ENCODE results near the gene ESRRA. TPM values are rescaled to one million over a fixed set of nuclear protein-coding genes. Genes with fewer than 3 reads are reported as not detected.

Gene ESRRA
- total and polyA plus RNA-seq, 2 of the 13 experiments (the other 11 are each of a cell fraction or from before 2014, with no cell fraction given) = 18.1 to 36.3 TPM

DNA sequence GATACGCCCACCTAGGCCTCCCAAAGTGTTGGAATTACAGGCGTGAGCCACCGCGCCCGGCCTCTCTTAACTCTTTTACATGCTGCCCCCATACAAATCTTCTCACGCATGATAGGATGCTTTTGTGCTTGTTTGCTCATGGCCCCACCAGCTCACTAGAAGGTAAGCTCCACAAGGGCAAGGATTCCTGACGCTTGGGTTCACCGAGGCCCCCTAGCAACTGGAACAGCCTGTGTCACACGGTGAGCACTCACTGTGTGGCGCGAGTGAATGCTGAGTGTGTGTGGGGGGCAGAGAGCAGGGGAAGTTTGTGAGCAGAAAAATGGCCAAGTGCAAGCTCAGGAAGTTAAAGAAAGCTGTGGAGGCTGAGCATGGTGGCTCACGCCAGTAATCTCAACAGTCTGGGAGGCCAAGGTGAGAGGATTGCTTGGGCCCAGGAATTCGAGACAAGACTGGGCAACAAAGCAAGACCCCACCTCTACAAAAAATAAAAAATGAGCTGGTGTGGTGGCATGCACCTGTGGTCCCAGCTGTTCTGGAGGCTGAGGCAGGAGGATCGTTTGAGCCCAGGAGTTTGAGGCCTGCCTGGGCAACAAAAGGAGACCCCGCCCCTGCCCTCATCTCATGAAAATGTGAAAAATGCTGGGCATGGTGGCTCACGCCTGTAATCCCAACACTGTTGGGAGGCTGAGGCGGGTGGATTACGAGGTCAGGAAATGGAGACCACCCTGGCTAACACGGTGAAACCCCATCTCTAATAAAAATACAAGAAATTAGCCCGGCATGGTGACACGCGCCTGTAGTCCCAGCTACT lies 23.2 kb upstream of the ESRRA start:
- Histone ChIP-seq H3K4me1 (ENCODE audit: insufficient read depth, low read length) (peaks cover 15% of the 10 kb centered on the region; the same call in 1 of the 2 replicates), H2AFZ (ENCODE audit: low read length) (no peak overlapping the region), H4K20me1 (ENCODE audit: insufficient read depth, low read length) (no peaks in the 10 kb centered on the region), H3K9ac (ENCODE audit: insufficient read depth, low read depth, low read length) (no peak overlapping the region), H3K27me3 (ENCODE audit: control insufficient read depth in 1 of 2, insufficient read depth in 2 of 2, low read length in 2 of 2) (no peaks in the 10 kb centered on the region; a peak in 1 of 5 replicates), H3K27ac (ENCODE audit: extremely low read length, insufficient read depth, low read length) (no peak overlapping the region), H3K4me2 (ENCODE audit: low read depth, low read length) (no peak overlapping the region), H3K36me3 (replicated peaks in 1 of 2; ENCODE audit: control insufficient read depth in 1 of 2, insufficient read depth in 2 of 2, low read length in 2 of 2) (peaks cover under 1 to 2% of the 10 kb centered on the region in 2 experiments; a peak in 1 of 5 replicates), H3K9me3 (ENCODE audit: low read length) (no peaks in the 10 kb centered on the region), H3K79me2 (ENCODE audit: insufficient read depth, low read length) (no peaks in the 10 kb centered on the region), H3K4me3 (replicated peaks in 1 of 3; ENCODE audit: insufficient read depth in 1 of 3, low read depth in 2 of 3, low read length in 3 of 3) (no peak overlapping the region)
- CTCF ChIA-PET (ENCODE audit: low intra/inter-chr PET ratio, low total read pairs) = no interaction called here
- in situ Hi-C loops (cut with HindIII; ENCODE audit: extremely low pct_ligation_motif_present, low pct_unique_long_range_greater_than_20kb) (no loop called here), intact Hi-C loops (cut with micrococcal nuclease; ENCODE audit: unreplicated experiment) (no loop called here)
- WGBS (ENCODE audit: low lambda C conversion rate) = 95% methylated on average over 22 of the region's 22 CpGs
- TF ChIP-seq ZNF121 (CRISPR knock-in tag; IDR thresholded peaks at IDR 0.05) = 0 out of 2 replicates have a peak, but pooled peaks have one; percentile 57
- TF ChIP-seq ZFP62 (CRISPR knock-in tag; IDR thresholded peaks at IDR 0.05) = no peak
- no peak for TF ChIP-seq SMARCC2 (IDR thresholded peaks at IDR 0.05)
- TF ChIP-seq HNRNPUL1 (IDR thresholded peaks at IDR 0.05; ENCODE audit: low read depth, low read length) = no peak
- no peak for TF ChIP-seq ELF1 (CRISPR knock-in tag; IDR thresholded peaks at IDR 0.05)
- no peak for TF ChIP-seq ZNF768 (CRISPR knock-in tag; IDR thresholded peaks at IDR 0.05)
- TF ChIP-seq DBP (CRISPR knock-in tag; IDR thresholded peaks at IDR 0.05; ENCODE audit: not compliant biosample characterization) = no peak
- TF ChIP-seq ZBTB33 (CRISPR knock-in tag; IDR thresholded peaks at IDR 0.05) = peak; percentile 55; the same call in 1 of the 2 replicates
- TF ChIP-seq ZNF510 (CRISPR knock-in tag; IDR thresholded peaks at IDR 0.05; ENCODE audit: low read depth) = no peak
- no peak for TF ChIP-seq STAG1 (CRISPR knock-in tag; IDR thresholded peaks at IDR 0.05)
- TF ChIP-seq KDM5B (CRISPR knock-in tag; IDR thresholded peaks at IDR 0.05; ENCODE audit: borderline replicate concordance) = no peak
- TF ChIP-seq PAX8 (CRISPR knock-in tag; IDR thresholded peaks at IDR 0.05; ENCODE audit: borderline replicate concordance) = no peak
- ATAC-seq = no peak
- POLR2A ChIA-PET = interaction anchor here (4.6 kb wide), 1 partner anchor 11 kb away, joined by 48 read pairs; no protein-coding TSS in a partner anchor
- BruUV-seq (replicated peaks) = no TSS peak
- no peak for DNase-seq (ENCODE audit: low spot score)
- FAIRE-seq = no peak
